K562 (cell line): ENCODE results near the gene TGFB2. TPM values are rescaled to one million over a fixed set of nuclear protein-coding genes. Genes with fewer than 3 reads are reported as not detected.

Experiments
- ATAC-seq: fragments of 200-7000 bp; cut with Tn5 transposase; 3 replicates; pipeline ENCODE4 v1.9.1; 2020; ENCODE audit warnings: moderate library complexity
- BruUV-seq: library from RNA; stranded (reverse); fragments of 400-500 nt; replicated peaks from 2 replicates; lab custom pipeline; 2021; lab: Mats Ljungman, UMichigan
- CTCF ChIA-PET: fragments of 300-600 bp; formaldehyde crosslinking; extraction: SDS; loops from one replicate; lab custom pipeline; 2021; ENCODE audit warnings: low intra/inter-chr PET ratio; lab: Yijun Ruan, JAX
- POLR2A ChIA-PET: fragments of 300-600, 350-650 bp; sonication (Branson Sonifier 250); formaldehyde crosslinking; extraction: SDS; loops from one replicate; lab custom pipeline; 2021; ENCODE audit warnings: antibody characterized with exemption, inconsistent platforms; lab: Yijun Ruan, JAX
- DNase-seq, 4 experiments: peaks; one replicate each; pipeline versions ENCODE4 v3.0.0 to v3.0.0-alpha.2; 2011 to 2018; ENCODE audit warnings: low spot score in 3 of 4, mixed read lengths in 3 of 4; ENCODE audit errors: extremely low read depth in 1 of 4
- FAIRE-seq: peaks from 2 replicates; lab custom pipeline; 2011; peaks lifted over from hg19 to GRCh38; lab: Jason Lieb, UNC
- H2AFZ ChIP-seq: 2 replicates; pipeline ENCODE4 v1.6.0; 2011; ENCODE audit warnings: low read depth, low read length, control low read depth, inconsistent platforms
- H3K27ac ChIP-seq: fragments of 200-600 bp; 3 replicates; pipeline ENCODE4 v1.8.0; 2011; ENCODE audit warnings: low read depth, mild to moderate bottlenecking, control low read depth, inconsistent platforms, low read length, moderate library complexity, mixed read lengths; ENCODE audit errors: extremely low read depth
- H3K27me3 ChIP-seq, 2 experiments: fragments of 300-600 bp in 1 of 2; 2 replicates in 1 of 2; 3 replicates in 1 of 2; pipeline versions ENCODE4 v1.6.0 to v1.8.0; 2011; ENCODE audit warnings: inconsistent platforms in 2 of 2, low read length in 2 of 2, mild to moderate bottlenecking in 1 of 2, mixed read lengths in 1 of 2, moderate library complexity in 1 of 2; ENCODE audit not compliant: control insufficient read depth in 2 of 2, insufficient read depth in 2 of 2
- H3K36me3 ChIP-seq: fragments of 300-600 bp; 3 replicates; pipeline ENCODE4 v1.8.0; 2011; ENCODE audit warnings: mild to moderate bottlenecking, low read length, inconsistent platforms; ENCODE audit not compliant: control insufficient read depth, insufficient read depth
- H3K4me1 ChIP-seq, 2 experiments: fragments of 200-600 bp in 1 of 2; replicated peaks in 1 of 2; 2 replicates in 1 of 2; 3 replicates in 1 of 2; pipeline versions ENCODE4 v1.5.1 to v1.8.0; 2011; ENCODE audit warnings: inconsistent platforms in 2 of 2, low read length in 2 of 2, mild to moderate bottlenecking in 1 of 2, mixed read lengths in 1 of 2, moderate library complexity in 1 of 2; ENCODE audit not compliant: control insufficient read depth in 2 of 2, insufficient read depth in 2 of 2
- H3K4me2 ChIP-seq: 2 replicates; pipeline ENCODE4 v1.6.1; 2011; ENCODE audit warnings: low read length, control low read depth, inconsistent platforms, mixed read lengths; ENCODE audit not compliant: insufficient read depth
- H3K4me3 ChIP-seq: fragments of 200-600 bp; sonication (generic), shearing (Covaris generic); 2 replicates; pipeline ENCODE4 v1.5.1; 2016; ENCODE audit warnings: control low read depth, inconsistent platforms
- H3K79me2 ChIP-seq: fragments of 200-600 bp; 3 replicates; pipeline ENCODE4 v1.8.0; 2011; ENCODE audit warnings: low read length, inconsistent platforms; ENCODE audit not compliant: control insufficient read depth, insufficient read depth
- H3K9ac ChIP-seq, 2 experiments: 2 replicates each; pipeline versions ENCODE4 v1.6.0 to v1.6.1; 2011; ENCODE audit warnings: low read depth in 2 of 2, low read length in 2 of 2, control low read depth in 1 of 2, inconsistent platforms in 1 of 2, mild to moderate bottlenecking in 1 of 2, mixed read lengths in 1 of 2; ENCODE audit not compliant: insufficient read depth in 1 of 2
- H3K9me1 ChIP-seq: one replicate; pipeline ENCODE4 v1.6.0; 2011; ENCODE audit warnings: inconsistent platforms, mild to moderate bottlenecking, low read length, moderate library complexity; ENCODE audit not compliant: control insufficient read depth, insufficient read depth
- H3K9me3 ChIP-seq: replicated peaks from 2 replicates; pipeline ENCODE4 v1.5.1; 2011; ENCODE audit warnings: low read depth, low read length, inconsistent platforms; ENCODE audit not compliant: control insufficient read depth, insufficient read depth
- H4K20me1 ChIP-seq: replicated peaks from 2 replicates; pipeline ENCODE4 v1.6.1; 2011; ENCODE audit warnings: low read length, inconsistent platforms, mixed read lengths; ENCODE audit not compliant: control insufficient read depth, insufficient read depth
- ATF1 ChIP-seq, 2 experiments: fragments of 450-650 bp in 1 of 2; IDR thresholded peaks; 2 replicates each; pipeline ENCODE4 v1.6.1; 2016; ENCODE audit warnings: missing compliant biosample characterization in 1 of 2, missing genetic modification characterization in 1 of 2
- CBX1 ChIP-seq: sonication (generic); IDR thresholded peaks from 2 replicates; pipeline ENCODE4 v1.6.1; 2016; ENCODE audit warnings: antibody characterized with exemption, low read depth, mild to moderate bottlenecking
- DPF2 ChIP-seq: fragments of 450-650 bp; IDR thresholded peaks from 2 replicates; pipeline ENCODE4 v1.6.1; 2016
- HDAC1 ChIP-seq, 2 experiments: fragments of 450-650 bp; IDR thresholded peaks; 2 replicates each; pipeline ENCODE4 v1.6.1; 2016 to 2017; ENCODE audit warnings: inconsistent platforms in 1 of 2, mild to moderate bottlenecking in 1 of 2, moderate library complexity in 1 of 2
- KAT2B ChIP-seq: IDR thresholded peaks from one replicate; pipeline ENCODE4 v1.6.1; 2012; ENCODE audit warnings: low read depth, mild to moderate bottlenecking, control low read depth, inconsistent platforms, low read length, moderate library complexity
- NRF1 ChIP-seq, 2 experiments: fragments of 450-650 bp; IDR thresholded peaks in 1 of 2; conservative IDR thresholded peaks in 1 of 2; 2 replicates each; pipeline ENCODE4 v1.6.1; 2014; ENCODE audit warnings: mild to moderate bottlenecking in 2 of 2
- RHOXF2B ChIP-seq: fragments of 250-450 bp; sonication (Bioruptor Pico); conservative IDR thresholded peaks from 2 replicates; pipeline ENCODE4 v1.5.1; 2021
- RNF2 ChIP-seq: sonication (generic); IDR thresholded peaks from 2 replicates; pipeline ENCODE4 v1.6.1; 2016
- TGIF2 ChIP-seq: sonication (generic); formaldehyde crosslinking; IDR thresholded peaks from 2 replicates; pipeline ENCODE4 v1.8.1; 2022; ENCODE audit warnings: mild to moderate bottlenecking, missing genetic modification reagents, moderate library complexity
- ZNF12 ChIP-seq: sonication (generic); formaldehyde crosslinking; IDR thresholded peaks from 2 replicates; pipeline ENCODE4 v1.4.0; 2020; ENCODE audit warnings: mild to moderate bottlenecking, missing genetic modification reagents
- ZNF224 ChIP-seq: sonication (generic); formaldehyde crosslinking; IDR thresholded peaks from 2 replicates; pipeline ENCODE4 v1.8.0; 2022; ENCODE audit warnings: mild to moderate bottlenecking, missing genetic modification reagents
- ZNF780A ChIP-seq: fragments of 250-450 bp; sonication (Bioruptor Pico); IDR thresholded peaks from 2 replicates; pipeline ENCODE4 v1.5.0; 2021; ENCODE audit warnings: mild to moderate bottlenecking
- WGBS: fragments of 100-300 bp; shearing (Covaris generic); methylation state at CpG from one replicate; pipeline ENCODE4 v1.1.6; 2016; ENCODE audit warnings: low coverage, mixed read lengths; ENCODE audit not compliant: insufficient coverage; ENCODE audit errors: missing lambda C conversion rate; 5-methylcytosine and 5-hydroxymethylcytosine counted together
- in situ Hi-C: fragments of 300-500 bp; cut with MboI; formaldehyde crosslinking; loops from 4 replicates; pipeline ENCODE4 v1.15.0; 2018; ENCODE audit warnings: inconsistent platforms, mixed read lengths
- intact Hi-C: fragments of 100-400 bp; cut with micrococcal nuclease; formaldehyde crosslinking; loops from 2 replicates; pipeline ENCODE4 v1.14.2; 2022
- polyA plus RNA-seq, 8 experiments: library from polyadenylated mRNA; depleted of rRNA in 4 of 8; stranded (reverse) in 5 of 8; unstranded in 3 of 8; fragments of >200 nt; fragmentation: Nextera tagmentation in 2 of 8; fragmentation: Illumina TruSeq in 1 of 8; extraction: Ambion mirVana in 2 of 8; extraction: Trizol in 1 of 8; gene quantifications; 2 replicates each; pipeline versions ENCODE4 v1.2.1 to v1.2.3, GENCODE V29; 2011 to 2014; ENCODE audit warnings: inconsistent platforms in 1 of 8, missing spikeins in 1 of 8
- total RNA-seq, 7 experiments: library from RNA; depleted of rRNA in 6 of 7; stranded (reverse); fragments of >200 nt in 6 of 7; fragmentation: Illumina TruSeq in 2 of 7; extraction: Trizol in 2 of 7; gene quantifications; 2 replicates each; pipeline versions ENCODE4 v1.2.1 to v1.2.3, GENCODE V29; 2011 to 2021; ENCODE audit warnings: low replicate concordance in 1 of 7
- TF ChIP-seq, protein P1 (sequence below): fragments of 250-450 bp; sonication (Bioruptor Pico); IDR thresholded peaks from 2 replicates; pipeline ENCODE4 v1.8.0; 2022; ENCODE audit warnings: inconsistent platforms, mild to moderate bottlenecking, moderate library complexity, borderline replicate concordance
- TF ChIP-seq, protein P2 (sequence below): fragments of 250-450 bp; sonication (Bioruptor Pico); IDR thresholded peaks from 2 replicates; pipeline ENCODE4 v1.8.0; 2022; ENCODE audit warnings: moderate library complexity, mild to moderate bottlenecking, inconsistent platforms
- TF ChIP-seq, protein P3 (sequence below): IDR thresholded peaks from 2 replicates; pipeline ENCODE4 v1.6.1; 2011; ENCODE audit warnings: borderline replicate concordance, low read depth, mild to moderate bottlenecking, moderate library complexity, low read length; ENCODE audit not compliant: insufficient read depth, poor library complexity, severe bottlenecking

The TGFB2 gene
- total and polyA plus RNA-seq, 9 of the 15 experiments (the other 6 are each of a cell fraction or from before 2014, with no cell fraction given): 0.03 to 0.41 (median 0.11) TPM; not detected in 3

DNA sequence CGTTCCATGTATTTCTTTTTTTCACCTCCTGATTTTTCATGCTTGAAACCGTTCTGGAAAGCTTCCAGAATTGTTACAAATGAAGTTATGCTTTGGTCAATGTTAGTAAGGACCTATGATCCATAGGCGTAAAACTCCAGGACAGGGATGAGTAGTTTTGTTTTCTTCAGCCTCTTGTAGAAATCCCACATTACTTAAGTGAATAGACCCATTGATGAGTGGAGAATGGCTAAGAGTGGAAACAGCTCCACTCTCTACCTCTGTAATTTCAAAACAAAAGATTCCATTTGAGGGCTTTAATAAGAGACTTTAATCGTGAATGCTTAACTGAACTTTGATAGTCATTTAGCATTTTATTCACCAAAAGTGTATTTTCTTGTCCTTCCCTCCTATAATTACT lies 3.0 kb upstream of the TGFB2 start (continued):
- TF ChIP-seq ZNF780A (CRISPR knock-in tag) (no peak), ATF1 (CRISPR knock-in tag; IDR thresholded peaks at IDR 0.05) (no peak), ATF1 (tag; IDR thresholded peaks at IDR 0.05) (no peak)
- TF ChIP-seq, all 486 proteins: peak for 0

DNA sequence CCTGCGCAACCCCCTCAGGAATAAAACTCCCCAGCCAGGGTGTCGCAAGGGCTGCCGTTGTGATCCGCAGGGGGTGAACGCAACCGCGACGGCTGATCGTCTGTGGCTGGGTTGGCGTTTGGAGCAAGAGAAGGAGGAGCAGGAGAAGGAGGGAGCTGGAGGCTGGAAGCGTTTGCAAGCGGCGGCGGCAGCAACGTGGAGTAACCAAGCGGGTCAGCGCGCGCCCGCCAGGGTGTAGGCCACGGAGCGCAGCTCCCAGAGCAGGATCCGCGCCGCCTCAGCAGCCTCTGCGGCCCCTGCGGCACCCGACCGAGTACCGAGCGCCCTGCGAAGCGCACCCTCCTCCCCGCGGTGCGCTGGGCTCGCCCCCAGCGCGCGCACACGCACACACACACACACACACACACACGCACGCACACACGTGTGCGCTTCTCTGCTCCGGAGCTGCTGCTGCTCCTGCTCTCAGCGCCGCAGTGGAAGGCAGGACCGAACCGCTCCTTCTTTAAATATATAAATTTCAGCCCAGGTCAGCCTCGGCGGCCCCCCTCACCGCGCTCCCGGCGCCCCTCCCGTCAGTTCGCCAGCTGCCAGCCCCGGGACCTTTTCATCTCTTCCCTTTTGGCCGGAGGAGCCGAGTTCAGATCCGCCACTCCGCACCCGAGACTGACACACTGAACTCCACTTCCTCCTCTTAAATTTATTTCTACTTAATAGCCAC lies 696 bp downstream of the TGFB2 start:
- Histone ChIP-seq H3K9me1 (no peaks in the 10 kb centered on the region), H3K36me3 (no peaks in the 10 kb centered on the region; the same call in 2 of the 3 replicates), H3K4me3 (peak overlapping the region; percentile 41), H3K27ac (no peak overlapping the region), H2AFZ (peak overlapping the region; percentile 82), H3K79me2 (no peaks in the 10 kb centered on the region), H4K20me1 (no peaks in the 10 kb centered on the region), H3K4me2 (peak overlapping the region; percentile 75), H3K9ac (peak overlapping the region; percentile 53 to 89), H3K9me3 (no peaks in the 10 kb centered on the region), H3K27me3 (no peaks in the 10 kb centered on the region), H3K4me1 (peaks cover 5 to 15% of the 10 kb centered on the region in 2 experiments; a peak in 3 of 5 replicates)
- ChIA-PET POLR2A (interaction anchor here (0.6 kb wide), 2 partner anchors 61 to 190 kb away, joined by 3 read pairs; partner anchors contain the start of gene RRP15), CTCF (interaction anchor here (0.6 kb wide), 1 partner anchor 1311 kb away, joined by 3 read pairs; no protein-coding TSS in a partner anchor)
- in situ Hi-C loops: loop anchor here (25.0 kb wide), 1 partner anchor 1466 kb away; no protein-coding TSS in a partner anchor
- intact Hi-C loops: no loop called here
- 27% methylated on average over 53 of the region's 64 CpGs for WGBS
- BruUV-seq: no TSS peak
- FAIRE-seq (no peak), ATAC-seq (peak; percentile 91), DNase-seq (peak; percentile 49 to 63 (median 54))
- TF ChIP-seq RHOXF2B (CRISPR knock-in tag): no peak
- TF ChIP-seq, protein P1, sequence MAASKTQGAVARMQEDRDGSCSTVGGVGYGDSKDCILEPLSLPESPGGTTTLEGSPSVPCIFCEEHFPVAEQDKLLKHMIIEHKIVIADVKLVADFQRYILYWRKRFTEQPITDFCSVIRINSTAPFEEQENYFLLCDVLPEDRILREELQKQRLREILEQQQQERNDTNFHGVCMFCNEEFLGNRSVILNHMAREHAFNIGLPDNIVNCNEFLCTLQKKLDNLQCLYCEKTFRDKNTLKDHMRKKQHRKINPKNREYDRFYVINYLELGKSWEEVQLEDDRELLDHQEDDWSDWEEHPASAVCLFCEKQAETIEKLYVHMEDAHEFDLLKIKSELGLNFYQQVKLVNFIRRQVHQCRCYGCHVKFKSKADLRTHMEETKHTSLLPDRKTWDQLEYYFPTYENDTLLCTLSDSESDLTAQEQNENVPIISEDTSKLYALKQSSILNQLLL (CRISPR knock-in tag): no peak
- no peak for TF ChIP-seq CBX1
- TF ChIP-seq DPF2: no peak
- TF ChIP-seq HDAC1 (IDR thresholded peaks at IDR 0.05): 0 out of 4 replicates have a peak, but pooled peaks of 1 of the 2 experiments have one; percentile 37
- TF ChIP-seq ZNF224 (CRISPR knock-in tag): no peak
- TF ChIP-seq, protein P2, sequence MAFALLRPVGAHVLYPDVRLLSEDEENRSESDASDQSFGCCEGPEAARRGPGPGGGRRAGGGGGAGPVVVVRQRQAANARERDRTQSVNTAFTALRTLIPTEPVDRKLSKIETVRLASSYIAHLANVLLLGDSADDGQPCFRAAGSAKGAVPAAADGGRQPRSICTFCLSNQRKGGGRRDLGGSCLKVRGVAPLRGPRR: no peak
- TF ChIP-seq, protein P3, sequence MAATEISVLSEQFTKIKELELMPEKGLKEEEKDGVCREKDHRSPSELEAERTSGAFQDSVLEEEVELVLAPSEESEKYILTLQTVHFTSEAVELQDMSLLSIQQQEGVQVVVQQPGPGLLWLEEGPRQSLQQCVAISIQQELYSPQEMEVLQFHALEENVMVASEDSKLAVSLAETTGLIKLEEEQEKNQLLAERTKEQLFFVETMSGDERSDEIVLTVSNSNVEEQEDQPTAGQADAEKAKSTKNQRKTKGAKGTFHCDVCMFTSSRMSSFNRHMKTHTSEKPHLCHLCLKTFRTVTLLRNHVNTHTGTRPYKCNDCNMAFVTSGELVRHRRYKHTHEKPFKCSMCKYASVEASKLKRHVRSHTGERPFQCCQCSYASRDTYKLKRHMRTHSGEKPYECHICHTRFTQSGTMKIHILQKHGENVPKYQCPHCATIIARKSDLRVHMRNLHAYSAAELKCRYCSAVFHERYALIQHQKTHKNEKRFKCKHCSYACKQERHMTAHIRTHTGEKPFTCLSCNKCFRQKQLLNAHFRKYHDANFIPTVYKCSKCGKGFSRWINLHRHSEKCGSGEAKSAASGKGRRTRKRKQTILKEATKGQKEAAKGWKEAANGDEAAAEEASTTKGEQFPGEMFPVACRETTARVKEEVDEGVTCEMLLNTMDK: peak; percentile 1
- TF ChIP-seq NRF1 (conservative IDR thresholded peaks at IDR 0.05 in 1 of 2, IDR thresholded peaks at IDR 0.05 in 1 of 2): peak; percentile 71 to 77
- TF ChIP-seq ZNF12 (CRISPR knock-in tag): no peak
- TF ChIP-seq RNF2: no peak
- no peak for TF ChIP-seq TGIF2 (CRISPR knock-in tag)
- no peak for TF ChIP-seq KAT2B
